ENCODE data around the gene EMC9. TPM values are rescaled to one million over a fixed set of nuclear protein-coding genes. Genes with fewer than 3 reads are reported as not detected.

The EMC9 gene
- total and polyA plus RNA-seq, 7 donors: 17.2 to 67.5 (median 35.1) TPM

DNA sequence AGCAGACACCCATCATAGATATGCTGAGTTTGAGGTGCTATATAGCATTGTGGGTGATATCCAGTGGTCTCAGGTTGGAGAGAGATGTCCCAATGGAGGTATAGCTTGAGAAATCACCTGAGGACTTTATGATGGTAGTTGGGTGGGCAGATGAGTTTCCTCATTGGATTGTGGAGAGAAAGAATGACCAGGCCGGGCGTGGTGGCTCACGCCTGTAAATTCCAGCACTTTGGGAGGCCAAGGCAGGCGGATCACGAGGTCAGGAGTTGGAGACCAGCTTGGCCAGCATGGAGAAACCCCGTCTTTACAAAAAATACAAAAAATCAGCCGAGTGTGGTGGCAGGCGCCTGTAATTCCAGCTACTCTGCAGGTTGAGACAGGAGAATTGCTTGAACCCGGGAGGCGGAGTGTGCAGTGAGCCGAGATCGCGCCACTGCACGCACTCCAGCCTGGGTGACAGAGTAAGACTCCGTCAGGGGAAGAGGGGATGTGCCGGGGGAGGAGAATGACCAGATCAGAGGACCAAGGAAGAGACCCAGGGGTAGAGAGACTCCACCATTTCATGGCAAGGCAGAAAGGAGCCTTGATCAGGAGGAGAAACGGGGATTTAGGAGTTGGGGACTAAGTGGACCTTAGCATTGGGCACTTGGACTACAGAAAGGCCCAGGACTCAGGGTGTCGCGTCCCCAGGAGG, 48.0 kb downstream of the EMC9 start:
- WGBS, 3 donors: 82 to 86% (median 84%) methylated on average over 19 of the region's 19 CpGs
- no peak for DNase-seq
- intact Hi-C loops (cut with DNase I): loop anchor here in 1 of 2 donors (5.0 to 10.0 kb wide), 2 partner anchors 81 to 119 kb away; no protein-coding TSS in a partner anchor
- H3K27me3 ChIP-seq (ENCODE audit: insufficient read depth in 3 of 3, low read length in 2 of 3): no peaks in the 10 kb centered on the region
- H3K36me3 ChIP-seq (ENCODE audit: insufficient read depth in 1 of 2, low read depth in 1 of 2): no peaks in the 10 kb centered on the region
- peaks cover 6% of the 10 kb centered on the region for H3K4me1 ChIP-seq
- no peak for ATAC-seq
- H3K4me3 ChIP-seq: peak overlapping the region; percentile 80
- H3K9me3 ChIP-seq: no peaks in the 10 kb centered on the region
- TF ChIP-seq, protein P1, sequence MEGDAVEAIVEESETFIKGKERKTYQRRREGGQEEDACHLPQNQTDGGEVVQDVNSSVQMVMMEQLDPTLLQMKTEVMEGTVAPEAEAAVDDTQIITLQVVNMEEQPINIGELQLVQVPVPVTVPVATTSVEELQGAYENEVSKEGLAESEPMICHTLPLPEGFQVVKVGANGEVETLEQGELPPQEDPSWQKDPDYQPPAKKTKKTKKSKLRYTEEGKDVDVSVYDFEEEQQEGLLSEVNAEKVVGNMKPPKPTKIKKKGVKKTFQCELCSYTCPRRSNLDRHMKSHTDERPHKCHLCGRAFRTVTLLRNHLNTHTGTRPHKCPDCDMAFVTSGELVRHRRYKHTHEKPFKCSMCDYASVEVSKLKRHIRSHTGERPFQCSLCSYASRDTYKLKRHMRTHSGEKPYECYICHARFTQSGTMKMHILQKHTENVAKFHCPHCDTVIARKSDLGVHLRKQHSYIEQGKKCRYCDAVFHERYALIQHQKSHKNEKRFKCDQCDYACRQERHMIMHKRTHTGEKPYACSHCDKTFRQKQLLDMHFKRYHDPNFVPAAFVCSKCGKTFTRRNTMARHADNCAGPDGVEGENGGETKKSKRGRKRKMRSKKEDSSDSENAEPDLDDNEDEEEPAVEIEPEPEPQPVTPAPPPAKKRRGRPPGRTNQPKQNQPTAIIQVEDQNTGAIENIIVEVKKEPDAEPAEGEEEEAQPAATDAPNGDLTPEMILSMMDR (IDR thresholded peaks at IDR 0.05): no peak
- peak overlapping the region; percentile 75 for H3K27ac ChIP-seq

DNA sequence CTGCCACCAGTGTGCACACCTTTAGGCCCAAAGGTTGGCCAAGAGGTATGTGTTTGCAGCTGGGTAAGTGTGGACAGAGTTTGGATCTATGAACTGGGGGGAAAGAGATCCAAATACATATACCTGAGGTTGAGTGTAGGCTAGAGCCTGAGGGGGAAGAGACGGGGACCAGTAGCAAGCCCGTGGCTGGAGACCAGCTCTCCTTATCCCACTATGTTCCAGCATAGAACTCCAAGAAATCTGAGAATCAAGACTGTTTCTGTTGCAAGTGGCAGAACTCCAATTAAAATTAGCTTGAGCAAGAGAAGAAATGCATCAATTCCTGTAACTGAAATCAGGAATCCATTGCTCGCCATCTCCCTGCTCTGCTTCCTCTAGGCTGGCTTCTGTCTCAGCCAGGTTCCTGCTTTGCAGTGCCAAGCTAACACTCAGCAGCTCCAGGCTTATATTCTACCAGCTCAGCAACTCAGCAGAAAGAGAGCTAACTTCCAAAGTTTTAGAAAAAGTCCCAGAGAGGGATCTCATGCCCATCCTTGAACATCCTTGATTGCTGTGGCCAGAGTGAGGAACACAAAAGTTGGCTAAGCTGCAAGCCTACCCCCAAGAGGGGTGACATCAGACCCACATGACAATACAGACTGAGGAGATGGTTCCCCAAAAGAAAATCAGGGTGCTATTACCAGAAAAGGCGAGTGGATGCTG, 48.7 kb downstream of the EMC9 start:
- intact Hi-C loops (cut with DNase I): loop anchor here in 1 of 2 donors (5.0 to 10.0 kb wide), 2 partner anchors 80 to 118 kb away; no protein-coding TSS in a partner anchor
- H3K4me1 ChIP-seq: peaks cover 6% of the 10 kb centered on the region

DNA sequence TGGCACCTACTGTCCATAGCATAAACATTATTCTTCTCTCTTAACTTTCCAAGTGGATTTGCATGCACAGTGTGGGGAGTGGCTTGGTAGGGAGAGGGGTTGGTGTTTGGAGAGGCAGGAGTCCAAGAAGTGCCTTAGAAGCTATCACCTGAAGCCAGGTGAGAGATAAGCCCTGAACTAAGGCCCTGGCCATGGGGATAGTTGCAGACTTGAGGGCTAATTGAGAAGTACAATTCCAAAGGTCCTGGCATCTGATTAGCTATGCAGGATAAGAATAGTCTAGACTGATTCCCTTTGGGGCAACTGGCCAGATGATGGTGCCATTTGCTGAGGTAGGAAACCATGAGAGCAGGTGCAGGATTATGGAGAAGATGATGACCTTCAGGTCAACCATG, 49.3 kb downstream of the EMC9 start:
- no peaks in the 10 kb centered on the region for H3K36me3 ChIP-seq (ENCODE audit: insufficient read depth in 1 of 2, low read depth in 1 of 2)
- no peak overlapping the region for H3K27ac ChIP-seq
- intact Hi-C loops (cut with DNase I): loop anchor here in 1 of 2 donors (5.0 to 10.0 kb wide), 2 partner anchors 80 to 117 kb away; no protein-coding TSS in a partner anchor
- H3K4me3 ChIP-seq: no peak overlapping the region
- peaks cover 6% of the 10 kb centered on the region for H3K4me1 ChIP-seq
- TF ChIP-seq, protein P1 (IDR thresholded peaks at IDR 0.05): no peak
- DNase-seq (no peak), ATAC-seq (no peak)
- H3K9me3 ChIP-seq: no peaks in the 10 kb centered on the region
- no peaks in the 10 kb centered on the region for H3K27me3 ChIP-seq (ENCODE audit: insufficient read depth in 3 of 3, low read length in 2 of 3)

More for the DNA sequence above, 48.7 kb downstream of the EMC9 start:
- H3K36me3 ChIP-seq (ENCODE audit: insufficient read depth in 1 of 2, low read depth in 1 of 2): no peaks in the 10 kb centered on the region
- H3K27me3 ChIP-seq (ENCODE audit: insufficient read depth in 3 of 3, low read length in 2 of 3): no peaks in the 10 kb centered on the region
- H3K27ac ChIP-seq: no peak overlapping the region
- no peaks in the 10 kb centered on the region for H3K9me3 ChIP-seq
- no peak overlapping the region for H3K4me3 ChIP-seq
- WGBS, 3 donors: 83 to 92% (median 86%) methylated on average over 4 of the region's 4 CpGs
- no peak for ATAC-seq
- TF ChIP-seq, protein P1 (IDR thresholded peaks at IDR 0.05): no peak
- DNase-seq: no peak

DNA sequence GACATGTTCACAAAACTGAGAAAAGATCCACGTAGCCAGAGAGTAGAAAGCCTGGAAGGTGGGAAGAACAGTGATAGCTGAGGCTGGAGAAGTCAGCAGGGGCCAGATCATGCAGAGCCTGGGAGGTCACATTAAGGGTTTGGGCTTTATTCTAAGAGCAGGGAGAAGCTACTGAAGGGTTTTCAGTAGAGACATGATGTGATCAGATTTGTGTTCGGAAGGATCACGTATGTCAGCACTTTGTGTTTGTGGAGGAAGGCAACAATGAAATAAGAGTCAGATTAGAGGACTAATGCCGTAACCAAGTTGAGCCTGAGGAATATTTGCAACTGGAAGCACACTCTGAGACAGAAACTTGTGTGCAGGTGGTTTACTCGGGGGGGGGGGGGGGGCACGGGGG, 51.5 kb downstream of the EMC9 start:
- H3K4me1 ChIP-seq: peaks cover 3% of the 10 kb centered on the region
- no peaks in the 10 kb centered on the region for H3K27me3 ChIP-seq (ENCODE audit: insufficient read depth in 3 of 3, low read length in 2 of 3)
- intact Hi-C loops (cut with DNase I): loop anchor here (1.0 to 10.0 kb wide), 5 partner anchors 31 to 115 kb away; no protein-coding TSS in a partner anchor
- TF ChIP-seq, protein P1 (IDR thresholded peaks at IDR 0.05): no peak
- H3K4me3 ChIP-seq: no peak overlapping the region
- H3K36me3 ChIP-seq (ENCODE audit: insufficient read depth in 1 of 2, low read depth in 1 of 2): no peaks in the 10 kb centered on the region
- WGBS, 3 donors: 88 to 92% (median 92%) methylated on average over 4 to 6 of the region's 6 CpGs
- DNase-seq: no peak
- H3K27ac ChIP-seq: no peak overlapping the region
- ATAC-seq: no peak
- no peaks in the 10 kb centered on the region for H3K9me3 ChIP-seq

Other genes with a start within 250 kb of the EMC9 start
Only the 30 nearest of the 31 such genes appear.
- gene DHRS4, start 187.8 kb downstream of the EMC9 start, total RNA-seq: 10 to 100 TPM; 24.6 to 57.3 (median 39.5) TPM
- 10 to 100 TPM; 18.9 to 76.7 (median 39.0) TPM for gene DHRS4, start 187.8 kb downstream of the EMC9 start, polyA plus RNA-seq
- 10 to 100 TPM; 25.9 to 43.4 (median 31.9) TPM for gene DHRS4L2, start 152.7 kb downstream of the EMC9 start, total RNA-seq
- 10 to 100 TPM; 19.4 to 62.0 (median 30.8) TPM for gene DHRS4L2, start 152.7 kb downstream of the EMC9 start, polyA plus RNA-seq
- gene CARMIL3, start 89.6 kb downstream of the EMC9 start, total RNA-seq: under 1 TPM in 3 of 4 donors, not detected in 1; 0.04 to 0.10 (median 0.06) TPM
- under 1 TPM in 2 of 3 donors, not detected in 1; 0.08 to 0.19 TPM for gene CARMIL3, start 89.6 kb downstream of the EMC9 start, polyA plus RNA-seq
- not detected for gene CPNE6, start 70.0 kb downstream of the EMC9 start, total RNA-seq
- under 1 TPM in 1 of 3 donors, not detected in 2; 0.06 TPM for gene CPNE6, start 70.0 kb downstream of the EMC9 start, polyA plus RNA-seq
- 1 to 10 TPM; 2.1 to 4.5 (median 2.7) TPM for gene PCK2, start 47.3 kb downstream of the EMC9 start, total RNA-seq
- 1 to 10 TPM; 2.0 to 2.7 (median 2.0) TPM for gene PCK2, start 47.3 kb downstream of the EMC9 start, polyA plus RNA-seq
- gene DCAF11, start 26.8 kb downstream of the EMC9 start, total RNA-seq: 10 to 100 TPM; 48.8 to 73.5 (median 68.6) TPM
- gene DCAF11, start 26.8 kb downstream of the EMC9 start, polyA plus RNA-seq: 10 to 100 TPM; 34.7 to 66.4 (median 35.4) TPM
- gene NRL, start 26.6 kb downstream of the EMC9 start, total RNA-seq: 1 to 10 TPM; 1.5 to 3.6 (median 2.5) TPM
- gene NRL, start 26.6 kb downstream of the EMC9 start, polyA plus RNA-seq: 1 to 10 TPM; 1.2 to 5.1 (median 2.4) TPM
- gene FITM1, start 10.9 kb downstream of the EMC9 start, total RNA-seq: 100 to 1,000 TPM in 3 of 4 donors, 10 to 100 TPM in 1; 72.8 to 167 (median 137) TPM
- gene FITM1, start 10.9 kb downstream of the EMC9 start, polyA plus RNA-seq: 100 to 1,000 TPM; 100 to 163 (median 113) TPM
- 100 to 1,000 TPM in 1 of 4 donors, 10 to 100 TPM in 3; 49.2 to 122 (median 80.3) TPM for gene PSME1, start 5.4 kb downstream of the EMC9 start, total RNA-seq
- gene PSME1, start 5.4 kb downstream of the EMC9 start, polyA plus RNA-seq: 100 to 1,000 TPM in 1 of 3 donors, 10 to 100 TPM in 2; 73.0 to 106 (median 92.6) TPM
- 100 to 1,000 TPM in 1 of 4 donors, 10 to 100 TPM in 3; 30.1 to 179 (median 76.0) TPM for gene PSME2, start 5.0 kb upstream of the EMC9 start, total RNA-seq
- 10 to 100 TPM; 64.7 to 80.0 (median 76.4) TPM for gene PSME2, start 5.0 kb upstream of the EMC9 start, polyA plus RNA-seq
- 10 to 100 TPM; 46.4 to 81.5 (median 64.7) TPM for gene RNF31, start 5.9 kb upstream of the EMC9 start, total RNA-seq
- 10 to 100 TPM; 43.3 to 57.3 (median 55.7) TPM for gene RNF31, start 5.9 kb upstream of the EMC9 start, polyA plus RNA-seq
- 10 to 100 TPM; 10.4 to 21.6 (median 15.1) TPM for gene IRF9, start 19.7 kb upstream of the EMC9 start, total RNA-seq
- gene IRF9, start 19.7 kb upstream of the EMC9 start, polyA plus RNA-seq: 10 to 100 TPM in 2 of 3 donors, 1 to 10 TPM in 1; 7.9 to 14.2 (median 11.8) TPM
- gene REC8, start 30.5 kb upstream of the EMC9 start, total RNA-seq: 1 to 10 TPM; 1.0 to 1.6 (median 1.3) TPM
- 1 to 10 TPM in 1 of 3 donors, under 1 TPM in 2; 0.13 to 1.2 (median 0.86) TPM for gene REC8, start 30.5 kb upstream of the EMC9 start, polyA plus RNA-seq
- gene IPO4, start 47.2 kb upstream of the EMC9 start, total RNA-seq: 10 to 100 TPM; 35.7 to 75.9 (median 51.1) TPM
- 10 to 100 TPM; 28.8 to 99.7 (median 62.4) TPM for gene IPO4, start 47.2 kb upstream of the EMC9 start, polyA plus RNA-seq
- gene TM9SF1, start 53.9 kb upstream of the EMC9 start, total RNA-seq: 10 to 100 TPM; 21.0 to 22.7 (median 21.8) TPM
- gene TM9SF1, start 53.9 kb upstream of the EMC9 start, polyA plus RNA-seq: 10 to 100 TPM; 21.7 to 43.4 (median 31.7) TPM
- not detected for gene TSSK4, start 64.1 kb upstream of the EMC9 start, total RNA-seq
- under 1 TPM in 2 of 3 donors, not detected in 1; 0.05 to 0.06 TPM for gene TSSK4, start 64.1 kb upstream of the EMC9 start, polyA plus RNA-seq
- gene CHMP4A, start 71.9 kb upstream of the EMC9 start, total RNA-seq: 10 to 100 TPM; 12.3 to 18.2 (median 15.7) TPM
- 10 to 100 TPM; 29.6 to 42.1 (median 29.9) TPM for gene CHMP4A, start 71.9 kb upstream of the EMC9 start, polyA plus RNA-seq
- gene MDP1, start 74.5 kb upstream of the EMC9 start, total RNA-seq: 10 to 100 TPM in 3 of 4 donors, 1 to 10 TPM in 1; 9.4 to 16.3 (median 12.1) TPM
- gene MDP1, start 74.5 kb upstream of the EMC9 start, polyA plus RNA-seq: 10 to 100 TPM in 2 of 3 donors, 1 to 10 TPM in 1; 6.2 to 19.7 (median 13.0) TPM
- 100 to 1,000 TPM; 135 to 206 (median 159) TPM for gene NEDD8, start 90.8 kb upstream of the EMC9 start, total RNA-seq
- 100 to 1,000 TPM; 214 to 315 (median 297) TPM for gene NEDD8, start 90.8 kb upstream of the EMC9 start, polyA plus RNA-seq
- gene GMPR2, start 91.3 kb upstream of the EMC9 start, total RNA-seq: 10 to 100 TPM; 19.7 to 33.1 (median 27.9) TPM
- gene GMPR2, start 91.3 kb upstream of the EMC9 start, polyA plus RNA-seq: 10 to 100 TPM; 17.7 to 24.0 (median 21.7) TPM
- 10 to 100 TPM; 36.6 to 69.6 (median 65.2) TPM for gene TINF2, start 101.0 kb upstream of the EMC9 start, total RNA-seq
- gene TINF2, start 101.0 kb upstream of the EMC9 start, polyA plus RNA-seq: 100 to 1,000 TPM in 1 of 3 donors, 10 to 100 TPM in 2; 37.8 to 103 (median 48.3) TPM
- under 1 TPM in 3 of 4 donors, not detected in 1; 0.25 to 0.50 (median 0.32) TPM for gene TGM1, start 121.6 kb upstream of the EMC9 start, total RNA-seq
- gene TGM1, start 121.6 kb upstream of the EMC9 start, polyA plus RNA-seq: 1 to 10 TPM in 1 of 3 donors, under 1 TPM in 2; 0.17 to 1.3 (median 0.86) TPM
- gene RABGGTA, start 130.0 kb upstream of the EMC9 start, total RNA-seq: 10 to 100 TPM; 16.9 to 17.8 (median 17.3) TPM
- gene RABGGTA, start 130.0 kb upstream of the EMC9 start, polyA plus RNA-seq: 10 to 100 TPM; 15.1 to 36.2 (median 18.9) TPM
- 1 to 10 TPM; 1.9 to 3.4 (median 2.7) TPM for gene DHRS1, start 158.2 kb upstream of the EMC9 start, total RNA-seq
- 1 to 10 TPM; 1.5 to 6.4 (median 3.4) TPM for gene DHRS1, start 158.2 kb upstream of the EMC9 start, polyA plus RNA-seq
- 10 to 100 TPM; 36.7 to 38.8 (median 37.7) TPM for gene NOP9, start 158.3 kb upstream of the EMC9 start, total RNA-seq
- gene NOP9, start 158.3 kb upstream of the EMC9 start, polyA plus RNA-seq: 10 to 100 TPM; 11.4 to 29.8 (median 16.1) TPM
- gene CIDEB, start 166.4 kb upstream of the EMC9 start, total RNA-seq: 1 to 10 TPM in 3 of 4 donors, under 1 TPM in 1; 0.95 to 2.5 (median 1.8) TPM
- gene CIDEB, start 166.4 kb upstream of the EMC9 start, polyA plus RNA-seq: 1 to 10 TPM; 1.2 to 2.1 (median 1.3) TPM
- 1 to 10 TPM in 3 of 4 donors, under 1 TPM in 1; 0.96 to 2.3 (median 1.7) TPM for gene LTB4R2, start 168.5 kb upstream of the EMC9 start, total RNA-seq
- gene LTB4R2, start 168.5 kb upstream of the EMC9 start, polyA plus RNA-seq: under 1 TPM; 0.08 to 0.57 (median 0.32) TPM
- 1 to 10 TPM; 1.1 to 2.1 (median 2.0) TPM for gene LTB4R, start 169.9 kb upstream of the EMC9 start, total RNA-seq
- gene LTB4R, start 169.9 kb upstream of the EMC9 start, polyA plus RNA-seq: 1 to 10 TPM in 1 of 3 donors, under 1 TPM in 2; 0.35 to 2.0 (median 0.65) TPM
- gene ADCY4, start 193.5 kb upstream of the EMC9 start, total RNA-seq: 10 to 100 TPM in 3 of 4 donors, 1 to 10 TPM in 1; 8.6 to 13.9 (median 11.2) TPM
- 10 to 100 TPM in 1 of 3 donors, 1 to 10 TPM in 2; 7.0 to 10.8 (median 7.7) TPM for gene ADCY4, start 193.5 kb upstream of the EMC9 start, polyA plus RNA-seq
- gene RIPK3, start 198.4 kb upstream of the EMC9 start, total RNA-seq: 1 to 10 TPM; 1.1 to 1.9 (median 1.4) TPM
- 1 to 10 TPM in 1 of 3 donors, under 1 TPM in 2; 0.94 to 1.7 (median 0.97) TPM for gene RIPK3, start 198.4 kb upstream of the EMC9 start, polyA plus RNA-seq

Measured in psoas muscle (tissue), 8 donors.